Endothelial cell of umbilical vein (primary cell): ENCODE measurements around the gene IL15. TPM values are rescaled to one million over a fixed set of nuclear protein-coding genes. Genes with fewer than 3 reads are reported as not detected.

Source experiments
- BruUV-seq: library from RNA; stranded (reverse); fragments of 400-500 nt; replicated peaks from 2 replicates; lab custom pipeline; 2021; lab: Mats Ljungman, UMichigan
- CTCF ChIA-PET: fragments of 300-600, 350-600 bp; sonication (Branson Sonifier 250); formaldehyde crosslinking; loops from one replicate; lab custom pipeline; 2021; ENCODE audit warnings: antibody characterized with exemption, inconsistent platforms; lab: Charles Lee
- POLR2A ChIA-PET: fragments of 300-600, 350-600 bp; sonication (Branson Sonifier 250); formaldehyde crosslinking; loops from one replicate; lab custom pipeline; 2021; ENCODE audit warnings: antibody characterized with exemption, inconsistent platforms; lab: Charles Lee
- DNase-seq: peaks from one replicate; pipeline ENCODE4 v3.0.0-alpha.2; 2011; ENCODE audit warnings: low read depth, low spot score
- FAIRE-seq: peaks from 2 replicates; lab custom pipeline; 2011; peaks lifted over from hg19 to GRCh38; lab: Jason Lieb, UNC
- H2AFZ ChIP-seq: 2 replicates; pipeline ENCODE4 v1.6.0; 2012; ENCODE audit warnings: low read depth, low read length, control low read depth, inconsistent platforms
- H3K27ac ChIP-seq: 2 replicates; pipeline ENCODE4 v1.5.1; 2011; ENCODE audit warnings: low read depth, mild to moderate bottlenecking, control low read depth, low read length, moderate library complexity; ENCODE audit not compliant: insufficient read depth
- H3K27me3 ChIP-seq, 2 experiments: 2 replicates each; pipeline versions ENCODE4 v1.6.0 to v1.6.1; 2011; ENCODE audit warnings: low read length in 2 of 2, mixed read lengths in 1 of 2; ENCODE audit not compliant: control insufficient read depth in 2 of 2, insufficient read depth in 2 of 2
- H3K36me3 ChIP-seq, 2 experiments: 2 replicates in 1 of 2; 3 replicates in 1 of 2; pipeline ENCODE4 v1.5.1; 2011; ENCODE audit warnings: low read length in 2 of 2, mild to moderate bottlenecking in 1 of 2, moderate library complexity in 1 of 2; ENCODE audit not compliant: control insufficient read depth in 2 of 2, insufficient read depth in 2 of 2; ENCODE audit errors: extremely low read depth in 1 of 2
- H3K4me1 ChIP-seq: 3 replicates; pipeline ENCODE4 v1.5.1; 2011; ENCODE audit warnings: mild to moderate bottlenecking, low read length; ENCODE audit not compliant: control insufficient read depth, insufficient read depth; ENCODE audit errors: extremely low read depth
- H3K4me2 ChIP-seq: 2 replicates; pipeline ENCODE4 v1.6.1; 2011; ENCODE audit warnings: low read length, control low read depth, mixed read lengths; ENCODE audit not compliant: insufficient read depth
- H3K4me3 ChIP-seq, 3 experiments: fragments of 200-600 bp in 1 of 3; sonication (generic), shearing (Covaris generic) in 1 of 3; replicated peaks in 1 of 3; 2 replicates each; pipeline ENCODE4 v1.5.1; 2011 to 2016; ENCODE audit warnings: control low read depth in 3 of 3, low read length in 3 of 3, mild to moderate bottlenecking in 2 of 3, inconsistent platforms in 1 of 3, low read depth in 1 of 3, moderate library complexity in 1 of 3; ENCODE audit not compliant: insufficient read depth in 1 of 3
- H3K79me2 ChIP-seq: 2 replicates; pipeline ENCODE4 v1.6.0; 2012; ENCODE audit warnings: low read length, inconsistent platforms; ENCODE audit not compliant: control insufficient read depth, insufficient read depth
- H3K9ac ChIP-seq: replicated peaks from 2 replicates; pipeline ENCODE3; 2011; ENCODE audit warnings: low read length, control low read depth; ENCODE audit not compliant: insufficient read depth; ENCODE audit errors: extremely low read depth
- H3K9me1 ChIP-seq: replicated peaks from 3 replicates; pipeline ENCODE4 v1.6.0; 2011; ENCODE audit warnings: mild to moderate bottlenecking, low read length; ENCODE audit not compliant: control insufficient read depth, insufficient read depth; ENCODE audit errors: extremely low read depth
- H3K9me3 ChIP-seq: replicated peaks from 2 replicates; pipeline ENCODE4 v1.5.1; 2012; ENCODE audit warnings: low read length, inconsistent platforms; ENCODE audit not compliant: control insufficient read depth, insufficient read depth
- H4K20me1 ChIP-seq: replicated peaks from 2 replicates; pipeline ENCODE3; 2011; ENCODE audit warnings: mild to moderate bottlenecking, low read length; ENCODE audit not compliant: control insufficient read depth, insufficient read depth; ENCODE audit errors: extremely low read depth
- CTCF ChIP-seq, 2 donors: IDR thresholded peaks; 1 replicate in 1 of 2; 2 replicates in 1 of 2; pipeline ENCODE4 v1.5.1; 2011; ENCODE audit warnings: low read length in 2 of 2, mild to moderate bottlenecking in 2 of 2, moderate library complexity in 2 of 2, control low read depth in 1 of 2, inconsistent platforms in 1 of 2, low read depth in 1 of 2; ENCODE audit not compliant: insufficient read depth in 1 of 2; ENCODE audit errors: extremely low read depth in 1 of 2
- EZH2 ChIP-seq: IDR thresholded peaks from 2 replicates; pipeline ENCODE4 v1.6.1; 2012; ENCODE audit warnings: borderline replicate concordance, low read depth, mild to moderate bottlenecking, moderate library complexity, low read length, inconsistent platforms; ENCODE audit not compliant: severe bottlenecking
- GATA2 ChIP-seq: IDR thresholded peaks from 2 replicates; pipeline ENCODE4 v1.7.0; 2011; ENCODE audit warnings: low read depth, mild to moderate bottlenecking, moderate library complexity, mixed read lengths, low read length; ENCODE audit not compliant: insufficient read length, insufficient read depth
- MAX ChIP-seq: IDR thresholded peaks from 2 replicates; pipeline ENCODE4 v1.6.1; 2011; ENCODE audit not compliant: insufficient read depth, insufficient read length
- MYC ChIP-seq: IDR thresholded peaks from one replicate; pipeline ENCODE4 v1.6.1; 2011; ENCODE audit warnings: mild to moderate bottlenecking, low read depth, low read length
- POLR2AphosphoS5 ChIP-seq: IDR thresholded peaks from 2 replicates; pipeline ENCODE4 v1.6.1; 2012; ENCODE audit warnings: low read depth, mild to moderate bottlenecking, control low read depth, low read length, moderate library complexity; ENCODE audit not compliant: insufficient read depth
- dilution Hi-C: fragments of 300-500 bp; cut with MboI; formaldehyde crosslinking; loops from one replicate; pipeline ENCODE4 v1.15.0; 2019; ENCODE audit warnings: low sequenced_read_pairs; ENCODE audit not compliant: extremely low pct_ligation_motif_present
- intact Hi-C: fragments of 100-400 bp; cut with micrococcal nuclease; formaldehyde crosslinking; loops from one replicate; pipeline ENCODE4 v1.10.0; 2022
- polyA plus RNA-seq, 4 experiments: library from polyadenylated mRNA; depleted of rRNA in 3 of 4; stranded (reverse) in 3 of 4; unstranded in 1 of 4; fragments of >200 nt; gene quantifications; 2 replicates each; pipeline versions ENCODE4 v1.2.1 to v1.2.3, GENCODE V29; 2011 to 2012; ENCODE audit warnings: missing spikeins in 1 of 4
- total RNA-seq: library from RNA; stranded (reverse); gene quantifications from 2 replicates; pipeline ENCODE4 v1.2.3, GENCODE V29; 2021

The IL15 gene
- total and polyA plus RNA-seq, 2 donors (not counting 3 experiments of a cell fraction or from before 2014, with no cell fraction given), result 3.0 to 3.1 TPM

GRCh38 chr4:141659539-141659938, 23.2 kb downstream of the IL15 start:
- Histone ChIP-seq H3K36me3 (no peaks in the 10 kb centered on the region), H3K9me3 (no peaks in the 10 kb centered on the region), H2AFZ (no peak overlapping the region), H3K4me1 (no peaks in the 10 kb centered on the region), H3K4me2 (no peak overlapping the region), H3K9ac (no peak overlapping the region), H3K9me1 (no peaks in the 10 kb centered on the region), H3K27me3 (no peaks in the 10 kb centered on the region), H3K27ac (no peak overlapping the region), H4K20me1 (no peaks in the 10 kb centered on the region), H3K4me3 (no peak overlapping the region), H3K79me2 (no peaks in the 10 kb centered on the region)
- DNase-seq (no peak), FAIRE-seq (no peak)
- intact Hi-C loops, result no loop called here
- BruUV-seq, result no TSS peak
- POLR2A ChIA-PET, result no interaction called here
- CTCF ChIA-PET, result interaction anchor here (0.6 to 0.9 kb wide), 2 partner anchors 14 to 355 kb away, joined by 3 to 5 read pairs; no protein-coding TSS in a partner anchor
- dilution Hi-C loops, result no loop called here
- no peak for TF ChIP-seq CTCF (IDR thresholded peaks at IDR 0.05; ENCODE audit: extremely low read depth in 1 of 2, insufficient read depth in 1 of 2, low read depth in 1 of 2, low read length in 2 of 2)
- TF ChIP-seq MYC, result no peak
- TF ChIP-seq EZH2, result no peak
- no peak for TF ChIP-seq MAX
- TF ChIP-seq GATA2, result no peak
- no peak for TF ChIP-seq POLR2AphosphoS5
